ENCODE data around the gene SWAP70. TPM values are rescaled to one million over a fixed set of nuclear protein-coding genes. Genes with fewer than 3 reads are reported as not detected.
"Not testable (repeated sequence)": the region's sequence is repeated elsewhere in the genome, so short reads cannot be mapped to it uniquely, and the experiment has no call there.

The SWAP70 gene
- total RNA-seq, 1 donor from 2014 or later, result 27.6 TPM

DNA sequence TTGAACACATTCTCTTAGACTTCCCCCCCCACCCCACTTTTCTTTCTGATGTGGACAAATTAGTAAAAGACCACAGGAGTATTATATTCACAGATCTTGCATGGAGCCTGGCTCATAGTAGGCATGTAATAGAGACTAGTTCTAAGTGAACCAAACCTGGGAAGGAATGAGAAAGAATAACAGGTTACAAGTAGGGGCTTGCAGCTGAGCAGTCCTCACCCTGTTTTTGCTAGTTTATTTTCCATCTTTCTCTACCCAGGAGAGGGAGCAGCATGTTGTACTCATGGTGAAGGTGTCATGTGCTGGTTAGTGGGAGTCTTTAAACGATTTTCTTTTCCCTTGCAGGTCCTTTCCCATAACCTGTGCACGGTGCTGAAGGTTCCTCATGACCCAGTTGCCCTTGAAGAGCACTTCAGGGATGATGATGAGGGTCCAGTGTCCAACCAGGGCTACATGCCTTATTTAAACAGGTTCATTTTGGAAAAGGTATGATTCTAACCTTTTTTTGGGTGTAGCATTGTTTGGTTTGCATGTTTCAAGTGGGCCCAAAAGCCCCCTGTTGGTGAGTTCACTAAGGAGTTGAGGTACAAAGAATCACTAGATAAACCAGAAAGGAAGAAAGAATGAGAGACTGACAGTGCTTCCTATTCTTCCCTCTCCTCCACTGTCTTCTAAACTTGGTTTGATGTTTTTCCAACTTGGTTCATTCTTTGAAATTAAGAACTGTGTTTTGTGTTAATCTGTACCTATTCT lies 30.1 kb downstream of the SWAP70 start:
- DNase-seq, result no peak

DNA sequence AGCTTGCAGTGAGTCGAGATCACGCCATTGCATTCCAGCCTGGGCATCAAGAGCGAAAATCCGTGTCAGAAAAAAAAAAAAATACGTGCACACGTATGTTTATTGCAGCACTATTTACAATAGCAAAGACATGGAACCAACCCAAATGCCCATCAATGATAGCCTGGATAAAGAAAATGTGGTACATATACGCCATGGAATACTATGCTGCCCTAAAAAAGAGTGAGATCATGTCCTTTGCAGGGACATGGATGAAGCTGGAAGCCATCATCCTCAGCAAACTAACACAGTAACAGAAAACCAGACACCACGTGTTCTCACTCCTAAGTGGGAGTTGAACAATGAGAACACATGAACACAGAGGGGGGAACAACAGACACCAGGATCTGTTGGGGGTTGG lies 31.4 kb downstream of the SWAP70 start:
- DNase-seq, result not testable (repeated sequence)

DNA sequence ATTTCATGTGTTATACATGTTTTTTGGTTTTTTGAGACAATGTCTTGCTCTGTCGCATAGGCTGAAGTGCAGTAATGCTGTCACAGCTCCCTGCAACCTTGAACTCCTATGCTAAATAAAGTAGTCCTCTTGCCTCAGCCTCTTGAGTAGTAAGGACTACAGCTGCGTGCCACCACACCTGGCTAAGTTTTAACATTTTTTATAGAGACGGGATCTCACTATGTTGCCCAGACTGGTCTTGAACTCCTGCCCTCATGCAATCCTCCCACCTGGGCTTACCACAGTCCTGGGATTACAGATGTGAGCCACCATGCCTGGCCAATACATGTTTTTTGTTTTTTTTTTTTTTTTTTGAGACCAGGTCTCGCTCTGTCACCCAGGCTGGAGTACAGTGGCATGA lies 33.9 kb downstream of the SWAP70 start:
- DNase-seq, result no peak

DNA sequence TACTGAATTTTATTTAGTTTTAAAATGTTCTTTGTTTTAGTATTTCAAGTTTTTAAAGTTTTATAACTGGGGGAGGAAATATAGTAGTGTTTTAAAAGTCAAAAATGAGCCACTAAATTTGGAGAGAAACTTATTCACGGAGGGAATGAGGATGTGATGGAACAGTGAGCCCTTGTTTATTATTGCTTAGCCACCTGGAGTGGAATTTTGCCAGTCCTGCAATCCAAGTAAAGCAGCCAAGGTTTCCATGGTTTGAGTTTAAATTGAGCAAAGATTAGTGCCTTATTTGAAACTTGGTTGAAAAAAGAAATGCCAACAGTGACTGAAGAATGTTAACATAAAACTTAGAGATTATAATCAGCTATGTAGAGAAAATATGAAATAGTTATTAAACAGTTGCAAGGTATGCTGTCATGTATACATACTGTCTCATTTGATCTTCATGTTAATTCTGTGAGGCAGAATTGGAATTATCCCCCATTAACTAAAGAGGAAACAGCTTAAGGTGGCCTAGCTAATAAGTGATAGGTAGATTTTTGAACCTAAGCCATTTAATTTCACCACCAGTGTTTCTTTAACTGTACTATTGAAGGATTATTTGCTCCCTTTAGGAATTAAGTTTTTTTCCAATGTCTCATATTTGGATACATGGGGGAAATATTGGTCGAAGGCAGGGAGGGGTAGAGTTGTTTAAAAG lies 36.4 kb downstream of the SWAP70 start:
- DNase-seq, result peak; percentile 63

DNA sequence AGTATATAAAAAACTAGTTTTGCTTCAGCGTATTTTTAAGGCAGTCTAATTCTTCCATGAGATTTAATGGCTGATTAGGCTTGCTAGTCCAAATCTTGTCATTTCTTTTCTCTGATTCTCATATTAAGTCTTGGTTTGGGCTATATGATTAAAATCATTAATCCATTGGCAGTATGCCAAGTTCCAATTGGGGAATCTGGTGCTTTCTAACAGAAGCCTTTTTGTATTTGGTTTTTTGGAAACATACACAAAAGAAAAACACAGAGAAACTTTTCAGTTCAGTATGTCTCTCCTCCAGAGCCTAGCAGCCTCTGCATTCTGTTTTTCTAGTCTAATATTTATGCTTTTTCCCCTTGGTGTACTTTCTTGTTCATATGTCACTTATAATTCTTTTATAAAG lies 37.9 kb downstream of the SWAP70 start:
- peak; percentile 35 for DNase-seq

DNA sequence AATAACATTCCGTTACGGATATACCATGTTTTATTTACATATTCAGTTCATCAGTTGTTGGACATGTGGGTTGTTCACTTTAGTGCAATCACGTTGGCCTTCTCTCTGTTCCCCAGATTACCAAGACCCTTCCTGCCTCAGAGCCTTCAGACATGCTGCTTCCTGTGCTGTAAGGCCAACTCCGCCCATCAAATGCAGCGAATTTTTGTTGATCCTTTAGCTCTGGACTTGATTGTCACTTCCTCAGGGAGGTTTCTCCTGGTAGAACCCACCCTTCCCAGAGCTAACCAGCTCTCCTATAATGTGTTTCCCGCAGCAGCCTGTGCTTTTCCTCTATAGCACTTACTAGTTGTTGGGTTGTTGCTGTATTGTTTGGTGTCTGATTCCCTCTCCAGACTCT lies 39.4 kb downstream of the SWAP70 start:
- no peak for DNase-seq

DNA sequence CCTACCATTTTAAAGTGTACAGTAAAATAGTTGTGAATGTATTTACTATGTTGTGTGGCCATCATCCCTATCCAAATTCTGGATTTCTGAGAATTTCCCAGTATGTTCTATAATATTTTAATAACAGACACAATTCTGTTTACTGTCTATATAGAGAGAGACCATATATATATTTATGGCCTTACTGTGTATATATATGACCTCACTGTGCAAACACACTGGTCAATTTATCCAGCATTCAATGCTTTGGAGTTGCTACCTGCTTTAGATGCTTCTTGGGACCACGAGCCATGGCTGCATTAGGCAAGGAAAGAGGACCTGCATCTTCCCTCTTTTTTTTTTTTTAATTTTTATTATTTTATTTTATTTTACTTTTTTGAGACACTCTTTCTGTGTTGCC lies 40.2 kb downstream of the SWAP70 start:
- DNase-seq, result no peak

DNA sequence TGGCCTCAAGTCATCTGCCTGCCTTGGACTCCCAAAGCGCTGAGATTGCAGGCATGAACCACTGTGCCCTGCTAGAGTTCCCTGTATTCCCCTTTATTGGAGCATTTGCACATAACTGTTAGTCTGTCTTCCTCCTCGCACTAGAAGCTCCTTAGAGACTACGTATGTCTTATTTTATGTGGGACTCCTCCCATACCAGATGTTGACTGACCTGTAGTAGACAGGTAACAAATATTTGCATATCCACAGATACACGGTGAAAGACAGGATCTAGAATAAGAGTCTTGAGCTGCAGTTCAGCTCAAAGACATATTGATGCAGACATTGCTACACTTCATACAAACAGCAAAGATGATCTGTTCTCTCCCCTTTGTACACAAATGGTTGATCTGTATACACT lies 40.7 kb downstream of the SWAP70 start:
- DNase-seq, result no peak

DNA sequence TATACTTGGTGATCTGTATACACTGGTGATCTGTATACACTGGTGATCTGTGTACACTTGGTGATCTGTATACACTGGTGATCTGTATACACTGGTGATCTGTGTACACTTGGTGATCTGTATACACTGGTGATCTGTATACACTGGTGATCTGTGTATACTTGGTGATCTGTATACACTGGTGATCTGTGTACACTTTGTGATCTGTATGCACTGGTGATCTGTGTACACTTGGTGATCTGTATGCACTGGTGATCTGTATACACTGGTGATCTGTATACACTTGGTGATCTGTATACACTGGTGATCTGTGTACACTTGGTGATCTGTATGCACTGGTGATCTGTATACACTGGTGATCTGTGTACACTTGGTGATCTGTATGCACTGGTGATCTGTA lies 41.5 kb downstream of the SWAP70 start:
- not testable (repeated sequence) for DNase-seq

DNA sequence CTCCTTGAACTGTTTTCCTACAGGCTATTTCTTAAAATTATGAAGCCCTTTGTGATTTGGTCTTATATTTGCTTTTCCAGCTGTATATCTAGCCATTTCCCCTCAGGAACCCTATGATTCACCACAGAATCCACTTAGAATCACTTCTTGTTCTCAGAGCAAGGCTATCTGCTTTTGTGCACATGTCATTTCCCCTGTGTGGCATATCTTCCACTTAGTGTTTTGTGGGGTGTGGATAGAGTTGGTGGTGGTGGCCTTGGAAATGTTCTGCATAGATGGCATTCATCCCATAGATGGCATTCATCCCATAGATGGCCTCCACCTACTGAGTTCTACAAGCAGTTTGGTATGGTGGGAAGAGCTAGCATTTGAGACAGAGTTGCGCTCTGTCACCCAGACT lies 44.7 kb downstream of the SWAP70 start:
- no peak for DNase-seq

DNA sequence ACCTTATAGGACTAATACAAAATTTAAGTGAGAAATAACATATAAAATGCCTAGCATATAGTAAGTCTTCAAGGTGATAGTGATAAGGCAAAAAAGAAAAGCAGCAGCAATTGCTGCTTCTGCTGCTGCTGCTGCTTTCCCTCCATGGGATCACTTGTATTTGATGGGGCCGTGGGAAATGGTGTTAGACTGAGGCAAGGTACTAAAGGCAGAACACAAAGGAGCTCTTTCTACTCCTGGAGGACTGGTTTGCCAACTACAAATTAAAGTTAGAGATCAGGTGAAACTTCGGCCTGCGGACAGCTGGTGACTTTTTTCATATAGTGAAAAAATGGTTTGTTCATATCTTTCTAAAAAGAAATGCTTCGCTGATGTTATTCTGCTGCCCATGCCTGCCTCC lies 46.3 kb downstream of the SWAP70 start:
- DNase-seq, result no peak

DNA sequence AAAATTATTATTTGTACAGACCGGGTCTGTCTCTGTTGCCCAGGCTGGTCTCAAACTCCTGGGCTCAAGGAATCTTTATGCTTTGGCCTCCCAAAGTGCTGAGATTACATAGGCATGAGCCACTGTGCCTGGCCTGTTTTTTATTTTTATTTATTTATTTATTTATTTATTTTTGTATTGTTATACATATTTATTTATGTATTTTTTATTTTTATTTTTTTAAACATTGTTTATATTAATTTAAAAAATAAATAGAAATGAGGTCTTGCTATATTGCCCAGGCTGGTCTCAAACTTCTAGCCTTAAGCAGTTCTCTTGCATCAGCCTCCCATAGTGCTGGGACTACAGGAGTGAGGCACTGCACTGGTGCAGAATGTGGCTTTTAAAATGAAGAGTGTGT lies 47.0 kb downstream of the SWAP70 start:
- DNase-seq, result no peak

DNA sequence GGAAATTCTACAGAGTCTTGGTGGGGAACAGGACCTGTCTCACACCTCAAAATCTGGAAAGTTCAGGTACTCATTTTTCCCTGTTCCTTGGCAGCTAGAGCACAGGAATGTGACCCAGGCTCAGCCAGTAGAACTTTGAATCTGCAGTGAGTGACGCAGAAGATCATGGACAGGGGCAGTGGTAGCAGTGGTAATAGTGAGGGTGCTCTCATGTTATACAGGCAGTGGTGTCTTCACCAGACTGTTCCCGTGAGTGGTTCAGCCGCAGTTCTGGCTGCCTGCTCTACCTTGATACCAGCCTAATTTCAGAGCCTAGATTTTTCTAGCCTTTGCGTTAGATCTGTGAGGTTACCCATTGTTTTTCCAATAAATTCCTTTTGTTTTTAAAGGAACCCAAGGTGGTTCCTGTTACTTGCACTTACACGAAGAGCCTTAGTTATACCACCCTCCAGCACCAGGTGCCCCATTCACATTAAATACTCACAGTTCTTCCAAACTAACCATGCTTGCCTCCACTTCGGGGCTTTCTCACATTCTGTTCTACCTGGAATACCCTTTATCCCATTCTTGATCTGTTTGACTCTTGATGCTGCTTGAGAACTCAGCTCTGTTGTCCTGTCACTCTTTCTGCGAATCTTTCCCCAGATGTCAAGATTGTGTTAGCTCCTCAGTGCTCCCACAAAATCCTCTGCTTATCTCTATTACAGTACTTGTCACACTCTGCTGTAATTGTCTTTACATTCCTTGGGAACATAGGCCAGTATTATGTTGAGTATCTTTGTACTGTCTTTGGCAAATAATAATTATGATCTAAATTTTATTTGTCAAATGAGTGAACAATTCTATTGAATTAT lies 47.8 kb downstream of the SWAP70 start:
- DNase-seq, result no peak

DNA sequence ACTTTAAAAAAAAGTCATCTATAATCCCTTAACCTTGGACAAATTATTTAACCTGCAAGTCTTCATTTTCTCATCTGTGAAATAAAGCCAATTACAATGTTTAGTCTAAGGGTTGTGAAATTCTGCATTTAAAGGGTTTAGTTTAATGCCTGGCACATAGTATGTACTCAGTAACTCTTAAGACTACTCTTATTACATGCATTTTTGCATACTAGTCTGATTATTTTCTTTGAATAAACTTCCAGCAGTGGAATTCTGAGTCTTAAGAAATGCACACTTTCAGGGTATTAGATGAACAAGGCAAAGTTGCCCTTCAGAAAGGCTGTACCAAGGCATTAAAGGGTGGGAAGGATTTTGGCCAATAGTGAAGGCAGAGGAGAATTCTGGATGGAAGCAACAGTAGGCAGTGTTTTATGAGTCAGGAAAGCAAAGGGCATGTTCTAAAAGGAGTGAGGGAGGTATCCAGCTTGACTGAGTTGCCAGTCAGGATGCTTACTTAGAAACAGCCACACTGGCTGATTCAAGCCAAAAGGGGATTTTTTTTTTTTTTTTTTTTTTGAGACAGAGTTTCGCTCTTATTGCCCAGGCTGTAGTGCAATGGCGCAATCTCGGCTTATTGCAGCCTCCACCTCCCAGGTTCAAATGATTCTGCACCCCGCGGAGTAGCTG lies 50.5 kb downstream of the SWAP70 start:
- no peak for DNase-seq

DNA sequence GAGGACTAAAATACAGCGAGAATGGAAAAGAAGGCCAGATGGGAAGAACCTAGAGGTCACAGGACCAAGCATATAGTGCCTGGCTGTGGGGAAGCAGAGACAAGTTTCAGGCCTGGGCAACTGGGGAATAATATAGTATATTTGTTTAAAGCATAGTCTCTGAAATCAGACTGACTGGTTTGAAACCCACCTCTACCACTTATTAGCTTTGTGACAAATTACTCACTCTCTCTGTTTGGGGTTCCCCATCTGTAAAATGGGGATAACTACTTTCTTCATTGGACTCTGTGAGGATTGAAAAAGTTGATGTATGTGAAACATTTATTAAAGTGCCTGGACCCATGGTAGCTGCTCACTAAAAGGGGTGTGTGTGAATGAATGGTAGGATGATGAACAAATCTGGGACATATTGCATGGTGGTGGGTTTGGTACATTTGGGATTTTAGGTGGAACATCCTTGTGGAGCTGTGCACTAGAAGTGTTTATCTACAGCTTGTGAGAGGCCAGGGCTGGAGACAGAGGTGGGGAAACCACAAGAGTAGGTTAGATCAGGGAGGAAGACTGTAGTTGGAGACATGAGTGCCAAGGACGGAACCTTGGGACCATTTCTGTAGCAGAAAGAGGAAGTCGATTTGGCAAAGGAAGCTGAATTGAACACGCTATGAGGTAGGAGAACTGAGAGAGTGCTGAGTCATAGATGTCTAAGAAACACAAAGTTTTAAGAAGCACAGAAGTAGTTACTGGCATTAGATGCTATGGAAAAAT lies 52.6 kb downstream of the SWAP70 start:
- DNase-seq, result peak; percentile 34

DNA sequence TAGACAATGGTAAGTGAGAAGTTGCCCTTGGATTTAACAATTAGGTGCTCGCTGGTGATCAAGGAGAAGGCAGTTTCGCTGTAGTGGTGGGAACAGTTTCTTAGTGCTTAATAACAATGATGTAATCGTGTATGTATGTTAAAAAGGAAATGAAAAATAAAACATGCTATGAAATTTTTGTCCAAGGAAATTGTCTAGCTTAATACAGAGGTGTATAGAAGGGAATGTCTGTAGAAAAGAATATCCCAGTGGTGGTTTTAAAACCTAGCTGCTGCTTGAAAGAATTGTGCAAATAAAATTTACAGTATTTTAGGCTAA lies 53.1 kb downstream of the SWAP70 start:
- no peak for DNase-seq

DNA sequence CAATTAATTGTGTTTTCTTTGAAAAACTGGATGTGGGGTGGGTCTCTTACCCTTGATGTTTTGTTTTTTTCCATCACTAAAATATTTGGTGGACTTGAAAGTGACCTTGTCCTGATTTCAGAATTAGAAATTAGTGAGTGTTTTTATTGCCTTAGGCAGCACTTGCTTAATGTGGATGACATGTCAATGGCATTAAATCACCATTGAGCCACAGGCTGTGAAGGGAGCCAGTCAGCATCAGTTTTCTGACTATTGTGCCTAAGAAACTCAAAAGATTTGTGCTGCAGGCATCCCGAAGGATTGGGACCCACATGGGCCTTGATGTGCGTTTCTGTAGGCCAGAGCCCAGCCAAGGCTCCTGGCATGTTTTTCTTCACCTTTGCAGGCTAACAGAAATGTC lies 53.8 kb downstream of the SWAP70 start:
- no peak for DNase-seq

DNA sequence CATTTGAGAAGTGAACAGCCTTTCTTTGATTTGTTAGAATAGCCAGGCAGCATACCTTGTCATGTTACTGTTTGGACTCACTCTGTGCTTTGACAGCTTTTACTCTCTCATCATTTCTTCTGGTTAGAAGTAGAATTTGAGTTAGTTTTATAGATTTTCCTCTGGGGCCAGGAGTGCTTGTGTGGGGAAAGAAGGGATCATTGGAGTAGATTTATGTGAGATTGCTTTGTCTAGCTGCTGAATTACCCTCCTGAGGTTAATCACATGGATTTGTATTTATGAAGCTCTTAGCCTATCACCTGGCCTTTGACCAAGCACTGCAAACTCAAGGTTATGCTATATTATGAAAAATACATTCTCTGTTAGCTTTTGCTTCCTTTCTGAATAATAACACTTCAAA lies 54.3 kb downstream of the SWAP70 start:
- DNase-seq, result no peak

DNA sequence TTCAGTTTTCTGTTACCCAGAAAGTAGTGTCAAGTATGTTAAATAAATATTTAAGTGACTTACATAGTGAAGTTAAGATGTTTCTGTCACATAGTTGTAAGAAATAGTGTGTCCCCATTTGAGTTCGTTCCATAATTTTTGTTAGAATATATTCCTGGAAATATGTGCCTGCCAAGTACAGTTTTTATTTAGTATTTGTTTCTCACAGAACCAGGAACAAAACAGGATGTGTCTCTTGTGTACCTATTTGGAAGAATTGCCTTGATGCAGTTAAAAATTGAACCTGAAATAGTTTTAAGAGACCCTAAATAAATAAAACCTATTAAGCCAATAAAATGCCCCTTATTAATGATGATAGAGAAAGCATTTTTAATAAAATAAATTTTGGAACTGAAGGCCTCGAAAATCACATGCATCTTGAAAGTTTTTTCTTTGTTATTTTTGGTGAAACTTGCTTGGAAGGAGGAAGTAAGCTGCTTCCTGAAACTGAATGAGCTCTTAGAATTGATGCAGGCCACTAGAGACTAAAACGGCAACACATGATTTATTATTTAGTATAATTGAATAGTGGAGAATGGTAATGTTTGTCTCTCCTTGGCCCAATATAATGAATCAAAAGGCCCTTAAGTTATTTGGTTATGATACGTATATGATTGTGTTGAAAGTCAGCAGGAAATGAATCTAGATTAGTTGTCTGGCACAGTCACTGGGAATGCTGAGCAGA lies 55.9 kb downstream of the SWAP70 start:
- peak; percentile 6 for DNase-seq

DNA sequence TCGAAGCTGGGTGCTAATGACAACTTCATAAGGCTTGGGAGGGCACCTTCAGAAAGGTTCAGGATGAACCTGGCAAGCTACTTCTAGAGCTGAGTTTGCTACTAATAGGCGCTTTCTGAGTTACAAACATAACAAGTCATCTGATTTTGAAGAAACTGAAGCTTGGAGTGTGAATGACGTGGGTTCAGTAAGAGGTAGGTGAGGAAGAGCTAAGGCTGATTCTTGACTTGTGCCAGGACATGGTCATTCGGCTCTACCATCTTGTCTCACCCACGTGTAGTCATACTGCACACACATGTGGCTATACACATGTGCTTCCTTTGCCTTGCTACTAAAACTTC lies 56.4 kb downstream of the SWAP70 start:
- DNase-seq, result no peak

DNA sequence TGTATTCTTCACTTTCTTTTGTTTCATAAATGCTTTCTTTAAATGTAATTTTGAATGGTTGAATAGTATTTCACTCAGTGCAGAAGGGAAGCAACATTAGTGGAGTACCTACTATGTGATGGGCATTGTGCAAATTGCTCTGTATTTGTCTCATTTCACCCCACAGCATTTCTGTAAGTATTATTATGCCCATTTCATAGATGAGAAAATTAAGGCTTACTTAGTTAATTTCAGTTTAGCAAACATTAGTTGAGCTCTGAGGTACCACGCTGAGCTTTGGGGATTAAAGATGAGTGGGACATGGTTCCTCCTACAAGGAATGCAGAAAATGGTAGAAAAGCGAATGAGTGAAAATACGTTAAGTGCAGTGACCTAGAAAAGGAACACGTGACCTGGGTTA lies 58.1 kb downstream of the SWAP70 start:
- no peak for DNase-seq

Measured in tongue (tissue), 2 donors.